NB4 (cell line): ENCODE results near the gene DLGAP3.

Experiments used
- DNase-seq: peaks from one replicate; pipeline ENCODE4 v3.0.0; 2010; ENCODE audit warnings: low read depth
- H3K4me3 ChIP-seq: one replicate; pipeline ENCODE4 v1.5.1; 2011; ENCODE audit warnings: mild to moderate bottlenecking, low read depth, low read length, moderate library complexity
- CTCF ChIP-seq: IDR thresholded peaks from one replicate; pipeline ENCODE4 v1.5.1; 2012; ENCODE audit warnings: low read depth, low read length
- MYC ChIP-seq: IDR thresholded peaks from 2 replicates; pipeline ENCODE4 v1.6.1; 2011; ENCODE audit warnings: low read depth, low read length
- POLR2A ChIP-seq: IDR thresholded peaks from 2 replicates; pipeline ENCODE4 v1.6.1; 2011; ENCODE audit warnings: mild to moderate bottlenecking; ENCODE audit not compliant: insufficient read length; ENCODE audit errors: extremely low read depth
- TF ChIP-seq, protein P1 (sequence below): IDR thresholded peaks from 2 replicates; pipeline ENCODE4 v1.6.1; 2011; ENCODE audit warnings: low read depth, low read length

Gene DLGAP3

GRCh38 chr1:34845131-34845901, 84.1 kb downstream of the DLGAP3 start:
- H3K4me3 ChIP-seq = no peak overlapping the region
- DNase-seq = no peak
- no peak for TF ChIP-seq CTCF
- TF ChIP-seq MYC = no peak
- no peak for TF ChIP-seq POLR2A
- TF ChIP-seq, protein P1, sequence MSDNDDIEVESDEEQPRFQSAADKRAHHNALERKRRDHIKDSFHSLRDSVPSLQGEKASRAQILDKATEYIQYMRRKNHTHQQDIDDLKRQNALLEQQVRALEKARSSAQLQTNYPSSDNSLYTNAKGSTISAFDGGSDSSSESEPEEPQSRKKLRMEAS = no peak

GRCh38 chr1:34844252-34844634, 85.2 kb downstream of the DLGAP3 start:
- H3K4me3 ChIP-seq = no peak overlapping the region
- no peak for TF ChIP-seq POLR2A
- TF ChIP-seq MYC = no peak
- TF ChIP-seq, protein P1 = no peak
- TF ChIP-seq CTCF = no peak
- DNase-seq = no peak

- no peak overlapping the region for H3K4me3 ChIP-seq
- TF ChIP-seq CTCF = no peak
- no peak for TF ChIP-seq POLR2A
- TF ChIP-seq, protein P1 = no peak
- no peak for TF ChIP-seq MYC
- DNase-seq = no peak
Observed at GRCh38 chr1:34843392-34844251, 85.8 kb downstream of the DLGAP3 start.

DNA sequence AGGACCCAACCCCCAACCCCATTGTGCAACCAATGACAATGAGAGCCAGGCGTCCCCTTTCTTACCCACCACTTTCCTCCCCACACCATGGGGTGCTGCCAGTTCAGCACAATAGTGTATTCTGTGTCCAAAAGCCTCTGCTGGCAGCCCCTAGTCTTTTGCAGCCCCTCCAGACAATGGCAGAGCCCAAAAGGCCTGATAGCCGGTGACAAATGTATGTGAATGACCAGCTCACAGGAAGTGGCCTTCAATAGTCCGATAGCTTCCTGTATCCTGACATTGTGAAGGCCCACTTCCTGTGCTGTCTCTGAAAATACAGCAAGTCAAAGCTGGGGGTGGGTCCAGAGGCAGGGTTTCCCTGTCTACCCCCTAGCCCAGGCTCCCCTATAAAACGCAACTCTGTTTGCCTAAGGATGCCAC, 86.5 kb downstream of the DLGAP3 start:
- no peak for TF ChIP-seq POLR2A
- TF ChIP-seq CTCF = no peak
- TF ChIP-seq, protein P1 = no peak
- TF ChIP-seq MYC = no peak
- no peak overlapping the region for H3K4me3 ChIP-seq
- DNase-seq = no peak

DNA sequence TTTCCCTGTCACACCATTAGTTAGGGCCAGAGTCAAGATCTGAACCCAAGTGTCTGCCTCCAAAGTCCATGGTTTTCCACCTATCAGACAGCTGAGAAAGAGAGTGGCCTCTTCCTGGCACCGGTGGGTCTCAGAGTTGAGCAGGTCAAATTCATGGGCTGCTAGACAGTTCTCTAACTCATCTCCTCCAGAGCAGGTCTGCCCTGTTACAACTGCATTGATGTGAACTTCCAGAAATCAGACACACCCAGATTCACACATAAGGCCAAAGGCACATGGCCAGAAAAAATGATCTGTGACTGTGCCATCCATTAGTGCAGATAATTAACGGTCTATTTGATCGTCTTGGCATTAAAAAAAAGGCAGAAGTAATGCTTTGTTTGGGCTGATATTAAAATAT, 87.4 kb downstream of the DLGAP3 start:
- no peak for TF ChIP-seq POLR2A
- TF ChIP-seq, protein P1 = no peak
- no peak for TF ChIP-seq CTCF
- TF ChIP-seq MYC = no peak
- no peak for DNase-seq
- H3K4me3 ChIP-seq = no peak overlapping the region
